Erythroblast (primary cell): Measurements from ENCODE around the gene PCBP4.

Experiments used
- GATA1 ChIP-seq: IDR thresholded peaks from 2 replicates; pipeline ENCODE4 v1.6.1; 2011; ENCODE audit warnings: low read depth, mild to moderate bottlenecking, control low read depth, low read length, moderate library complexity
- POLR2A ChIP-seq: IDR thresholded peaks from 2 replicates; pipeline ENCODE4 v1.6.1; 2011; ENCODE audit warnings: mild to moderate bottlenecking, low read length

DNA sequence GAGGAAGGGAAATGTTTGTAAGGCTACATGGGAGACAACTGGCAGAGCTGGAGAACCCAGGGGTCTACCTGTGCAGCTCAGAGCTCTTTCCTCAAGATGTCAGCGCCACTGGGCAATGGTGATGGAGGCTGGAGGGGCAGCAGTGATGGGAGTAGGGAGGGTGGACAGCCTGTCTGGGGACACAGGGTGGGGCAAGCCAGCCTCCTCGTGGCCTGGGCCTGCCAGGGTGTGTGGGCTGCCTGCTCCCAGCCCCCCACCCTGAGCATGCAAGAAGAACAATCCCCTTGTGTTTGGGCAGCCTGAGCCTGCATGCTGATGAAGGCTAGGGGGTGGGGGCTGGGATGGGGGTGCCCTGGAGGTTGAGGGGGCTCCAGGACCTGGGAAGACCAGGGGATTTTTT lies 1.2 kb downstream of the PCBP4 start:
- TF ChIP-seq POLR2A (no peak), GATA1 (no peak)
